HepG2 (cell line): ENCODE results near the gene ALDH4A1. TPM values are rescaled to one million over a fixed set of nuclear protein-coding genes. Genes with fewer than 3 reads are reported as not detected.

Experiments used
- ATAC-seq: fragments of 200-7000 bp; cut with Tn5 transposase; 3 replicates; pipeline ENCODE4 v1.9.1; 2020; ENCODE audit warnings: mild to moderate bottlenecking, moderate library complexity
- BruUV-seq: library from RNA; stranded (reverse); fragments of 400-500 nt; replicated peaks from 2 replicates; lab custom pipeline; 2021; lab: Mats Ljungman, UMichigan
- CTCF ChIA-PET: fragments of 300-600 bp; formaldehyde crosslinking; extraction: SDS; loops from one replicate; lab custom pipeline; 2021; ENCODE audit warnings: low total read pairs, inconsistent platforms, low intra/inter-chr PET ratio; lab: Yijun Ruan, JAX
- POLR2A ChIA-PET: fragments of 350-600 bp; sonication (Branson Sonifier 250); formaldehyde crosslinking; loops from one replicate; lab custom pipeline; 2020; ENCODE audit warnings: antibody characterized with exemption, inconsistent platforms; lab: Yijun Ruan, JAX
- DNase-seq: peaks from one replicate; pipeline ENCODE4 v3.0.0-alpha.2; 2015; ENCODE audit warnings: low spot score
- FAIRE-seq: peaks from 3 replicates; lab custom pipeline; 2011; peaks lifted over from hg19 to GRCh38; lab: Jason Lieb, UNC
- H2AFZ ChIP-seq: one replicate; pipeline ENCODE4 v1.6.1; 2011; ENCODE audit warnings: low read length, inconsistent platforms
- H3K27ac ChIP-seq: fragments of 300-600 bp; 3 replicates; pipeline ENCODE4 v1.8.0; 2011; ENCODE audit warnings: mixed run types, mild to moderate bottlenecking, mixed read lengths, low read length, inconsistent platforms; ENCODE audit not compliant: insufficient read depth; ENCODE audit errors: extremely low read length
- H3K27me3 ChIP-seq, 2 experiments: fragments of 200-600 bp in 1 of 2; 2 replicates in 1 of 2; 3 replicates in 1 of 2; pipeline versions ENCODE4 v1.6.0 to v1.8.0; 2011; ENCODE audit warnings: low read length in 2 of 2, mild to moderate bottlenecking in 2 of 2, moderate library complexity in 2 of 2, inconsistent platforms in 1 of 2; ENCODE audit not compliant: insufficient read depth in 2 of 2, control insufficient read depth in 1 of 2
- H3K36me3 ChIP-seq, 2 experiments: fragments of 200-600 bp in 1 of 2; replicated peaks in 1 of 2; 2 replicates in 1 of 2; 3 replicates in 1 of 2; pipeline versions ENCODE4 v1.5.1 to v1.8.0; 2011; ENCODE audit warnings: low read length in 2 of 2, inconsistent platforms in 1 of 2; ENCODE audit not compliant: insufficient read depth in 2 of 2, control insufficient read depth in 1 of 2
- H3K4me1 ChIP-seq: 2 replicates; pipeline ENCODE4 v1.5.1; 2012; ENCODE audit warnings: low read length, inconsistent platforms; ENCODE audit not compliant: insufficient read depth
- H3K4me2 ChIP-seq: 2 replicates; pipeline ENCODE4 v1.6.0; 2011; ENCODE audit warnings: low read depth, low read length, inconsistent platforms
- H3K4me3 ChIP-seq, 3 experiments: fragments of 200-600 bp in 1 of 3; sonication (generic), shearing (Covaris generic) in 1 of 3; replicated peaks in 1 of 3; 2 replicates each; pipeline ENCODE4 v1.5.1; 2011 to 2016; ENCODE audit warnings: low read length in 3 of 3, inconsistent platforms in 2 of 3, low read depth in 2 of 3, mild to moderate bottlenecking in 2 of 3, control low read depth in 1 of 3, mixed read lengths in 1 of 3; ENCODE audit not compliant: insufficient read depth in 1 of 3
- H3K79me2 ChIP-seq: one replicate; pipeline ENCODE4 v1.6.1; 2011; ENCODE audit warnings: low read length, inconsistent platforms; ENCODE audit not compliant: insufficient read depth
- H3K9ac ChIP-seq: 2 replicates; pipeline ENCODE4 v1.6.0; 2011; ENCODE audit warnings: mild to moderate bottlenecking, low read depth, low read length, inconsistent platforms; ENCODE audit not compliant: insufficient read depth
- H3K9me3 ChIP-seq: 2 replicates; pipeline ENCODE4 v1.5.1; 2012; ENCODE audit warnings: mild to moderate bottlenecking, low read length
- H4K20me1 ChIP-seq: 2 replicates; pipeline ENCODE4 v1.6.0; 2011; ENCODE audit warnings: inconsistent platforms, mild to moderate bottlenecking, low read length, moderate library complexity; ENCODE audit not compliant: insufficient read depth
- CTCF ChIP-seq: sonication (generic); formaldehyde crosslinking; IDR thresholded peaks from 2 replicates; pipeline ENCODE4 v1.5.0; 2020; ENCODE audit warnings: mild to moderate bottlenecking, missing genetic modification reagents, moderate library complexity
- GLMP ChIP-seq: sonication (generic); formaldehyde crosslinking; IDR thresholded peaks from 2 replicates; pipeline ENCODE4 v1.9.0; 2021; ENCODE audit warnings: missing genetic modification reagents, mild to moderate bottlenecking, borderline replicate concordance
- KLF15 ChIP-seq: sonication (generic); formaldehyde crosslinking; IDR thresholded peaks from 2 replicates; pipeline ENCODE4 v1.8.1; 2023; ENCODE audit warnings: borderline replicate concordance, mild to moderate bottlenecking, inconsistent platforms, missing genetic modification reagents, mixed read lengths
- SCMH1 ChIP-seq: sonication (generic); formaldehyde crosslinking; IDR thresholded peaks from 2 replicates; pipeline ENCODE4 v1.9.0; 2021; ENCODE audit warnings: missing genetic modification reagents, mild to moderate bottlenecking, borderline replicate concordance
- SNAPC2 ChIP-seq: sonication (generic); formaldehyde crosslinking; IDR thresholded peaks from 2 replicates; pipeline ENCODE4 v1.8.1; 2022; ENCODE audit warnings: mild to moderate bottlenecking, missing genetic modification reagents
- ZSCAN20 ChIP-seq: sonication (generic); formaldehyde crosslinking; IDR thresholded peaks from 2 replicates; pipeline ENCODE4 v1.4.0; 2020; ENCODE audit warnings: missing genetic modification reagents, mild to moderate bottlenecking, borderline replicate concordance
- WGBS: methylation state at CpG from one replicate; pipeline ENCODE4 v1.1.6; 2017; ENCODE audit warnings: low lambda C conversion rate; 5-methylcytosine and 5-hydroxymethylcytosine counted together
- in situ Hi-C: cut with HindIII; loops from 2 replicates; pipeline ENCODE4 v1.10.0; 2017; ENCODE audit warnings: low pct_unique_long_range_greater_than_20kb; ENCODE audit not compliant: extremely low pct_ligation_motif_present
- intact Hi-C: fragments of 100-400 bp; cut with micrococcal nuclease; formaldehyde crosslinking; loops from one replicate; pipeline ENCODE4 v1.10.0; 2022; ENCODE audit not compliant: unreplicated experiment
- polyA plus RNA-seq, 8 experiments: library from polyadenylated mRNA; depleted of rRNA in 3 of 8; stranded (reverse) in 7 of 8; unstranded in 1 of 8; fragments of >200 nt; fragmentation: Illumina TruSeq in 4 of 8; extraction: Trizol in 4 of 8; gene quantifications; 2 replicates each; pipeline versions ENCODE4 v1.2.1 to v1.2.3, GENCODE V29; 2011 to 2016; ENCODE audit warnings: low read depth in 4 of 8, missing spikeins in 1 of 8, mixed read lengths in 1 of 8; ENCODE audit not compliant: insufficient read depth in 1 of 8
- total RNA-seq, 5 experiments: library from RNA; depleted of rRNA; stranded (reverse); fragments of >200 nt; fragmentation: Illumina TruSeq; extraction: Trizol; gene quantifications; 2 replicates each; pipeline ENCODE4 v1.2.3, GENCODE V29; 2016; ENCODE audit warnings: low read depth in 1 of 5
- TF ChIP-seq, protein P1 (sequence below): sonication (generic); formaldehyde crosslinking; IDR thresholded peaks from 2 replicates; pipeline ENCODE4 v1.5.0; 2020; ENCODE audit warnings: mild to moderate bottlenecking, missing genetic modification reagents
- TF ChIP-seq, protein P2 (sequence below): sonication (generic); formaldehyde crosslinking; IDR thresholded peaks from 2 replicates; pipeline ENCODE4 v1.4.0; 2020; ENCODE audit warnings: missing genetic modification reagents, borderline replicate concordance
- TF ChIP-seq, protein P3 (sequence below), 2 experiments: sonication (generic) in 1 of 2; formaldehyde crosslinking in 1 of 2; IDR thresholded peaks; 2 replicates each; pipeline versions ENCODE4 v1.4.0 to v1.6.1; 2016 to 2020; ENCODE audit warnings: borderline replicate concordance in 1 of 2, low read depth in 1 of 2, mild to moderate bottlenecking in 1 of 2, missing genetic modification reagents in 1 of 2
- TF ChIP-seq, protein P4 (sequence below): IDR thresholded peaks from 2 replicates; pipeline ENCODE4 v1.6.1; 2016; ENCODE audit warnings: low read depth

The ALDH4A1 gene
- total and polyA plus RNA-seq, 2 of the 13 experiments (the other 11 are each of a cell fraction or from before 2014, with no cell fraction given), result 76.4 to 240 TPM

DNA sequence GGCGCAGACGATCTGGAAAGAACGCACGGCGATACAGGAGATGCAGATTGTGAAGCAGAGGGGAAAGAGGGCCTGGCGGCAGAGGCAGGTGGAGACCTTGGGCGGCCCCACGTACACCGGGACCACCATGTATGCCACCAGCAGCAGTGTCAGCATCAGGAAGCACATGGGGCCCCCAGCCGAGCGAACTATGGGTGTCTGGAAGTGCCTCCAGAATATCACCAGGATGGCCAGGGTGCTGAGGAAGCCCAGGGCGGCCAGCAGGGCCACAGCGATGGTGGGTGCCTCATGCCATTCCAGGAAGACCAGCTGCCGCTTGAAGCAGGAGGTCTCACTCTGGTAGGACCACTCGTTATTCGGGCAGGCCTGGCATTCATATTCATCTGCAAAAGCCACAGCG, 62.2 kb downstream of the ALDH4A1 start:
- 80% methylated on average over 9 of the region's 17 CpGs for WGBS
- ATAC-seq (no peak), FAIRE-seq (no peak), DNase-seq (no peak)
- H3K4me1 ChIP-seq, result no peaks in the 10 kb centered on the region
- no peak overlapping the region for H3K9ac ChIP-seq
- ChIA-PET CTCF (no interaction called here), POLR2A (no interaction called here)
- no peak overlapping the region for H3K4me2 ChIP-seq
- in situ Hi-C loops (no loop called here), intact Hi-C loops (no loop called here)
- H3K79me2 ChIP-seq, result no peaks in the 10 kb centered on the region
- no peak overlapping the region for H3K27ac ChIP-seq
- H3K4me3 ChIP-seq, result no peak overlapping the region
- BruUV-seq, result no TSS peak
- no peaks in the 10 kb centered on the region for H4K20me1 ChIP-seq
- H2AFZ ChIP-seq, result no peak overlapping the region
- H3K9me3 ChIP-seq, result no peaks in the 10 kb centered on the region
- peaks cover 9 to 31% of the 10 kb centered on the region in 2 experiments; a peak in 4 of 5 replicates for H3K27me3 ChIP-seq
- H3K36me3 ChIP-seq, result no peaks in the 10 kb centered on the region
- TF ChIP-seq, protein P1, sequence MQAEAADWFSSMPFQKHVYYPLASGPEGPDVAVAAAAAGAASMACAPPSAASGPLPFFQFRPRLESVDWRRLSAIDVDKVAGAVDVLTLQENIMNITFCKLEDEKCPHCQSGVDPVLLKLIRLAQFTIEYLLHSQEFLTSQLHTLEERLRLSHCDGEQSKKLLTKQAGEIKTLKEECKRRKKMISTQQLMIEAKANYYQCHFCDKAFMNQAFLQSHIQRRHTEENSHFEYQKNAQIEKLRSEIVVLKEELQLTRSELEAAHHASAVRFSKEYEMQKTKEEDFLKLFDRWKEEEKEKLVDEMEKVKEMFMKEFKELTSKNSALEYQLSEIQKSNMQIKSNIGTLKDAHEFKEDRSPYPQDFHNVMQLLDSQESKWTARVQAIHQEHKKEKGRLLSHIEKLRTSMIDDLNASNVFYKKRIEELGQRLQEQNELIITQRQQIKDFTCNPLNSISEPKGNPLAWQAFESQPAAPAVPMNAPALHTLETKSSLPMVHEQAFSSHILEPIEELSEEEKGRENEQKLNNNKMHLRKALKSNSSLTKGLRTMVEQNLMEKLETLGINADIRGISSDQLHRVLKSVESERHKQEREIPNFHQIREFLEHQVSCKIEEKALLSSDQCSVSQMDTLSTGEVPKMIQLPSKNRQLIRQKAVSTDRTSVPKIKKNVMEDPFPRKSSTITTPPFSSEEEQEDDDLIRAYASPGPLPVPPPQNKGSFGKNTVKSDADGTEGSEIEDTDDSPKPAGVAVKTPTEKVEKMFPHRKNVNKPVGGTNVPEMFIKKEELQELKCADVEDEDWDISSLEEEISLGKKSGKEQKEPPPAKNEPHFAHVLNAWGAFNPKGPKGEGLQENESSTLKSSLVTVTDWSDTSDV (CRISPR knock-in tag), result no peak
- no peak for TF ChIP-seq CTCF (CRISPR knock-in tag)
- TF ChIP-seq ZSCAN20 (CRISPR knock-in tag), result no peak
- TF ChIP-seq, protein P2, sequence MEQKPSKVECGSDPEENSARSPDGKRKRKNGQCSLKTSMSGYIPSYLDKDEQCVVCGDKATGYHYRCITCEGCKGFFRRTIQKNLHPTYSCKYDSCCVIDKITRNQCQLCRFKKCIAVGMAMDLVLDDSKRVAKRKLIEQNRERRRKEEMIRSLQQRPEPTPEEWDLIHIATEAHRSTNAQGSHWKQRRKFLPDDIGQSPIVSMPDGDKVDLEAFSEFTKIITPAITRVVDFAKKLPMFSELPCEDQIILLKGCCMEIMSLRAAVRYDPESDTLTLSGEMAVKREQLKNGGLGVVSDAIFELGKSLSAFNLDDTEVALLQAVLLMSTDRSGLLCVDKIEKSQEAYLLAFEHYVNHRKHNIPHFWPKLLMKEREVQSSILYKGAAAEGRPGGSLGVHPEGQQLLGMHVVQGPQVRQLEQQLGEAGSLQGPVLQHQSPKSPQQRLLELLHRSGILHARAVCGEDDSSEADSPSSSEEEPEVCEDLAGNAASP (CRISPR knock-in tag), result no peak
- no peak for TF ChIP-seq SNAPC2
- TF ChIP-seq, protein P3, sequence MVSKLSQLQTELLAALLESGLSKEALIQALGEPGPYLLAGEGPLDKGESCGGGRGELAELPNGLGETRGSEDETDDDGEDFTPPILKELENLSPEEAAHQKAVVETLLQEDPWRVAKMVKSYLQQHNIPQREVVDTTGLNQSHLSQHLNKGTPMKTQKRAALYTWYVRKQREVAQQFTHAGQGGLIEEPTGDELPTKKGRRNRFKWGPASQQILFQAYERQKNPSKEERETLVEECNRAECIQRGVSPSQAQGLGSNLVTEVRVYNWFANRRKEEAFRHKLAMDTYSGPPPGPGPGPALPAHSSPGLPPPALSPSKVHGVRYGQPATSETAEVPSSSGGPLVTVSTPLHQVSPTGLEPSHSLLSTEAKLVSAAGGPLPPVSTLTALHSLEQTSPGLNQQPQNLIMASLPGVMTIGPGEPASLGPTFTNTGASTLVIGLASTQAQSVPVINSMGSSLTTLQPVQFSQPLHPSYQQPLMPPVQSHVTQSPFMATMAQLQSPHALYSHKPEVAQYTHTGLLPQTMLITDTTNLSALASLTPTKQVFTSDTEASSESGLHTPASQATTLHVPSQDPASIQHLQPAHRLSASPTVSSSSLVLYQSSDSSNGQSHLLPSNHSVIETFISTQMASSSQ (IDR thresholded peaks at IDR 0.05; ENCODE audit: low read depth), result no peak
- TF ChIP-seq, protein P3 (CRISPR knock-in tag; IDR thresholded peaks at IDR 0.05; ENCODE audit: borderline replicate concordance), result no peak
- TF ChIP-seq, protein P4, sequence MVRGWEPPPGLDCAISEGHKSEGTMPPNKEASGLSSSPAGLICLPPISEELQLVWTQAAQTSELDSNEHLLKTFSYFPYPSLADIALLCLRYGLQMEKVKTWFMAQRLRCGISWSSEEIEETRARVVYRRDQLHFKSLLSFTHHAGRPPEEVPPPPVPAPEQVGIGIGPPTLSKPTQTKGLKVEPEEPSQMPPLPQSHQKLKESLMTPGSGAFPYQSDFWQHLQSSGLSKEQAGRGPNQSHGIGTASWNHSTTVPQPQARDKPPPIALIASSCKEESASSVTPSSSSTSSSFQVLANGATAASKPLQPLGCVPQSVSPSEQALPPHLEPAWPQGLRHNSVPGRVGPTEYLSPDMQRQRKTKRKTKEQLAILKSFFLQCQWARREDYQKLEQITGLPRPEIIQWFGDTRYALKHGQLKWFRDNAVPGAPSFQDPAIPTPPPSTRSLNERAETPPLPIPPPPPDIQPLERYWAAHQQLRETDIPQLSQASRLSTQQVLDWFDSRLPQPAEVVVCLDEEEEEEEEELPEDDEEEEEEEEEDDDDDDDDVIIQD (CRISPR knock-in tag), result no peak
- TF ChIP-seq KLF15 (CRISPR knock-in tag), result no peak
- no peak for TF ChIP-seq SCMH1 (CRISPR knock-in tag)
- no peak for TF ChIP-seq GLMP (CRISPR knock-in tag)
